Gastrocnemius medialis (tissue), 4 donors: Measurements from ENCODE around the gene AIF1L.

Experiments used
- POLR2A ChIP-seq, 2 donors: fragments of 450-650 bp; IDR thresholded peaks; one replicate each; pipeline ENCODE4 v1.6.1; 2017; ENCODE audit warnings: antibody characterized with exemption in 2 of 2, mild to moderate bottlenecking in 2 of 2, moderate library complexity in 2 of 2
- TF ChIP-seq, protein P1 (sequence below), 5 experiments: fragments of 450-650 bp in 3 of 5; fragments of 200-600 bp in 2 of 5; sonication (generic) in 2 of 5; IDR thresholded peaks in 4 of 5; conservative IDR thresholded peaks in 1 of 5; 1 replicate in 4 of 5; 2 replicates in 1 of 5; pipeline ENCODE4 v1.5.1; 2016 to 2019; ENCODE audit warnings: antibody characterized with exemption in 5 of 5, mild to moderate bottlenecking in 3 of 5, moderate library complexity in 3 of 5

DNA sequence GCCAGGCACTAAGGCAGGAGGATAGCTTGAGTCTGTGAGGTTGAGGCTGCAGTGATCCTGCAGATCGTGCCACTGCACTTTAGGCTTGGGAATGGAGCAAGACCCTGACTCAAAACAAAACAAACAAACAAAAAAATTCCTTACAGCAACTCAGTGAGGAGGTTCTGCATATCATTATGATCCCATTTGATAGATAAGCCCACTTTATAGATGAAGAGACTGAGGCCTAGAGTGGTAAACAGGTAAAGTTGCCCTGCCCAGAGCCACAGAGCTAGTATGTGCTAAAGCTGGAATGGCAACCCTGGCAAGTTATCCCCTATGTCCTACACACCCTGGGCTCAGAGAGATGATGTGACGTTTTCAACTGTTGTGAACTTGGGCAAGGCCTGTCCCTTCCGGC is 7.2 kb downstream of the AIF1L start:
- TF ChIP-seq POLR2A (IDR thresholded peaks at IDR 0.05) = no peak
- TF ChIP-seq, protein P1, sequence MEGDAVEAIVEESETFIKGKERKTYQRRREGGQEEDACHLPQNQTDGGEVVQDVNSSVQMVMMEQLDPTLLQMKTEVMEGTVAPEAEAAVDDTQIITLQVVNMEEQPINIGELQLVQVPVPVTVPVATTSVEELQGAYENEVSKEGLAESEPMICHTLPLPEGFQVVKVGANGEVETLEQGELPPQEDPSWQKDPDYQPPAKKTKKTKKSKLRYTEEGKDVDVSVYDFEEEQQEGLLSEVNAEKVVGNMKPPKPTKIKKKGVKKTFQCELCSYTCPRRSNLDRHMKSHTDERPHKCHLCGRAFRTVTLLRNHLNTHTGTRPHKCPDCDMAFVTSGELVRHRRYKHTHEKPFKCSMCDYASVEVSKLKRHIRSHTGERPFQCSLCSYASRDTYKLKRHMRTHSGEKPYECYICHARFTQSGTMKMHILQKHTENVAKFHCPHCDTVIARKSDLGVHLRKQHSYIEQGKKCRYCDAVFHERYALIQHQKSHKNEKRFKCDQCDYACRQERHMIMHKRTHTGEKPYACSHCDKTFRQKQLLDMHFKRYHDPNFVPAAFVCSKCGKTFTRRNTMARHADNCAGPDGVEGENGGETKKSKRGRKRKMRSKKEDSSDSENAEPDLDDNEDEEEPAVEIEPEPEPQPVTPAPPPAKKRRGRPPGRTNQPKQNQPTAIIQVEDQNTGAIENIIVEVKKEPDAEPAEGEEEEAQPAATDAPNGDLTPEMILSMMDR (IDR thresholded peaks at IDR 0.05 in 4 of 5, conservative IDR thresholded peaks at IDR 0.05 in 1 of 5) = no peak
